ENCODE results near the gene PDGFRB.

PDGFRB gene

GRCh38 chr5:150181766-150182545 is 26.3 kb upstream of the PDGFRB start:
- no peak for DNase-seq

GRCh38 chr5:150181027-150181426 is 25.4 kb upstream of the PDGFRB start:
- DNase-seq: no peak

DNA sequence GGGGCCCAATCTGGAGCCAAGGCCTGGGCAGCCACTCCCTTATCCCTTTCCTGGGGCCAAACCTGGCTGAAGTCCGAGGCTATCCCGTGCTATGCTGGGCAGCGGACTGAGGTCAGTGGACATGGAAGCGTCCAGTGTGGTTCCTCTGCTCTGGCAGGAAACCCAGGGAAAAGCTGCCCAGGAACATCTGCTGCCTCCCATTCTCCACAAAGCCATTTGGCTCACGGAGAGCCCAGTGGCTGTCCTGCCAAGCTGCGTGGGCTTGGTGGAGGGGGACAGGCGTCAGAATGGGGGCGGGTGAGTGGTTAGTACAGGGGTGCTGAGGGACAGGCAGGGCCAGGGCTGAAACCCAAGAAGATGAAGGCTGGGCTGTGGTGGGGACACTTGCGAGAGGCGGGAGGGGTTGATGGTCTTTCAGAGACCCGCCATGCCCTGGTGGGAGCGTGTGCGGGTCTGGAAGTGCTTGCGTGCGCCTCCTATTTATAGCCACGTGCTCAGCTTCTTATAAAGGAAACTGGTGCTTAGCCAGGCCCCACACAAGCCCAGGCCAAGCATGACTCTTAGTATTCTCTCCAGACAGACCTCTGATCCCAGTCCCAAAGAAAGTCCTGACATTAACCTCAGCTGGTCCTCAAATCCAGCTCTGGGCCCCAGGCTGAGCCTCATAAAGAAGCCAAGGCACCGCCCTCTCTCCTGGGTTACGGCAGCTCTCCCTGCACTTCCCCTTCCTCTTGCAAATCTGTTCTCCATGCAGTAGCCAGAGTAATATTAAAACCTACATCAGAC is 24.8 kb upstream of the PDGFRB start:
- DNase-seq: no peak

- no peak for DNase-seq
Measured at GRCh38 chr5:150179019-150179620, 23.5 kb upstream of the PDGFRB start.

GRCh38 chr5:150178262-150178661 is 22.6 kb upstream of the PDGFRB start:
- no peak for DNase-seq

GRCh38 chr5:150177721-150178120 is 22.1 kb upstream of the PDGFRB start:
- DNase-seq: no peak

DNA sequence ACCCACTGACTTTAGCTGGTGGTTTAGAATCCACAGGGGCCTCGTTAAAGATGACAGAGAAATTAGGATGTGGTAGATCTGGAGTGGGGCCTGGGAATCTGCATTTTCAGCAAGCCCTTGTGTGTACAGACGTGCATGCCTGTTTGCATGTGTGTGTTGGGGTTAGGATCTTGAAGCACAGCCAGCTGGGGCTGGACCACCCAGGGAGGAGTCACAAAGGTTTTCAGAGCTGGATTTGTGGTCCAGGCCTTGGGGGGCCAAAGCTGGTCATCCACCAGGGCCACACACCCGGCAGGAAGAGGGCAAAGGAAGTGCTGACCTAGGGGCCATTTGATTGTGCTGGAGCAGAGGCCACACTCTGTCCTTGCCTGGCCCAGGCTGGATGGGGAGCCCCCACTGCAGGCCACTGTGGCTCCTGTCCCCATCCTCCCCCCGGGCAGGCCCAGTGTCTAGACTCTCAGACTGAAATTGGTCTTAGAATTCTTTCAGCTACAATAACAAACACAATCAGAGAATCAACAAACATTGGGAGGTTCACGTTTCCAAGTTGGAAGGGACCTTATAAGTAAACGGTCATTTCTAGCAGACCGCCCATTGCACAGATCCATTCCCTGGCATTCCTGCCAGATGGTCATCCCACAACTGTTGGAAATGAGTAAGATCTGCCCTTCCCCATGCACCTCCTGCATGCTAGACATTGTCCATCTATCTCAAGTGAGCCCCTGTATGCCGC is 21.3 kb upstream of the PDGFRB start:
- no peak for DNase-seq

- DNase-seq: no peak
Measured at GRCh38 chr5:150175536-150175935, 19.9 kb upstream of the PDGFRB start.

DNA sequence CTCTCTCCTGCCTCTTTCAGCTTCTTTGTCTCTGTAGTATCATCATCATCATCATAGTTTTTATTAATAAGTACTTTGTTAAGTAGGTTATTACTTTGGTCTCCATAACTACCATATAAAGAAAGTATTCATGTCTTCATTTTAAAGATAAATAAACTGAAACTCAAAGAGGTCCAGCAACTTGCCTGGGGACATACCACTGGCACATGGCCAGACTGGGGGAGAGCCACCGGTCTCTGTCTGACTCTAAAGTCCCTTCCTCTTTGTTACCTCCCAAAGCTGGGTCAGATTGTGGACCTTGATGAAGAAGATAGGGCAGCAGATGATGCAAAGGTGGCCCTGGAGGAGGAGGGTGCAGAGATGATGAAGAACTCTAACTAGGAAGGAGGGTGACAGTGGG is 19.4 kb upstream of the PDGFRB start:
- no peak for DNase-seq

GRCh38 chr5:150174285-150174684 is 18.6 kb upstream of the PDGFRB start:
- no peak for DNase-seq

GRCh38 chr5:150173161-150173560 is 17.5 kb upstream of the PDGFRB start:
- DNase-seq: no peak

DNA sequence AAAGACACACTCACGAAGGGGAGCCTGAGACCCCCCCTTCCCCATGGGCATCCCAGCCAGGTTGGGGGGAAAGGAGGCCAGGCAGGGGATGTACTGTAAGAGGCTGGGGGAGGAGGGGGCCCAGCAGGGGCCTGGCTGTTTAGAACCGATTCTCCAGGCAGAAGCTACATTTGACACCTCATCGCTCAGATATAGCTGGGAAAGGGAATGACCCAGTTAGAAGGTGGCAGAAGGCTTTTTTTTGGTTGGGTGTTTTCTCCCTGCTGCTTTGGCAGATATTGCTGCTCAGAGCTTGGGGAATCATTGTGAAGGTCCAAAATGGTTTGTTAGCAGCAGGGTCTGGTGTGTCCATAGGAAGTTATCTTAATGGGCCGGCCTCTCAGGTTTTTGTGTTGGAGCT is 16.9 kb upstream of the PDGFRB start:
- DNase-seq: no peak

DNA sequence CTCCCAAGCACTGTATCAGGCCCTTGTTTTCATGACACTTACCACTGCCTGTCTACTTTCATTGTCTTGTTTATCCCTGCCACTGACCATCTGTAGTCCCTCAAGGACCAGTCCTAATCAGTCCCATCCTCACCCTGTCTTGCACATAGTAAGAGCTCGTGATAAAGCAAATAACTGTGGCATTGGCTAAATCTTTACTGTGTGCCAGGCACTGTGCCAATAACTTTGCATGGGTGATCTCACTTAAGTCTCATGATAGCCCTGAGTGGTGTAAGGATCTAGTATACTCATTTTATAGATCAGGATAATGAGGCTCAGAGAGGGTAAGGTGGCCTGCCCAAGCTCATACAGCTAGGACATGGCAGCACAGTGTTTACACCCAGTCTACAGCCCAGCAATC is 16.5 kb upstream of the PDGFRB start:
- no peak for DNase-seq

DNA sequence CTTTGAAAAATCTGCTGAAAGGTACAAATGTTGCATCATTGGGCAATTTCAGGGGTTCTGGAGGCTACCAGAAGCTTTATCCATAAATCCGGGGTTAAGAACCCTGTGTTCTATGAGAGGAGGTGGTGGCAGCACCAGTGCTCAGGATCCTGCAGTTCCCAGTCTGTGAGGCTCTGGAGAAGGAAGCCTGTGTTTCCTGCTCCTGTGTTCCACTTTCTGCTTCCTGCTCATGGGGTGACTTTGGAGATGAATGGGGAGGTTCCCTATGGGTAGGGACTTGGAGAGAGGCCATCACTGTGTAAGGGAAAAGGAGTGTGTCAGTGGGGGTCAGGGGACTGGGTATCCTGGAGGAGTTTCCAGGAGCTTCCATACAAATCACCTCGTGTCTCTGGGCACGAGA is 13.2 kb upstream of the PDGFRB start:
- DNase-seq: no peak

DNA sequence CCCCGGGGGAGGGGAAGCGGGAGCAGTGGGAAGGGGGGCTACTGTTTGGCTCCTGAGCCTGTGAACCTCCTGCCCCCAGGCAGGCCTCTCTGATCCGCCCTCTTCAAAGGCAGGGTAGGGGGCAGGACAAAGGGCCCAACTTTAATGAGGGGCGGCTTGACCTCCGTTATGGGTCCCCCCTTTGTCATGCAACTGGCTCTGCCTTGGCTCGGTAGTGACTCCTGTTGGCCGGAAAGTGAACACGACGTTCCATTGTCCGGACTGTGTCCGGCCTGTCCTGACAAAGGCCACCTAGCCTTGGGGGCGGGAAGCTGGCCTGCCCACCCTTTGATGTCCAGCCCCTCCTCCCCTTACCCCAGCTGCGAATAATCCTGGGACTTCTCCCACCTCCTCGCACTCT is 12.3 kb upstream of the PDGFRB start:
- no peak for DNase-seq

GRCh38 chr5:150167512-150167850 is 11.8 kb upstream of the PDGFRB start:
- DNase-seq: no peak

GRCh38 chr5:150166650-150167511 is 11.2 kb upstream of the PDGFRB start, which contains the start of gene CDX1:
Gene CDX1 (plus strand): TSS chr5:150166778. CDS start chr5:150166877, 99 bp downstream.
- no peak for DNase-seq

DNA sequence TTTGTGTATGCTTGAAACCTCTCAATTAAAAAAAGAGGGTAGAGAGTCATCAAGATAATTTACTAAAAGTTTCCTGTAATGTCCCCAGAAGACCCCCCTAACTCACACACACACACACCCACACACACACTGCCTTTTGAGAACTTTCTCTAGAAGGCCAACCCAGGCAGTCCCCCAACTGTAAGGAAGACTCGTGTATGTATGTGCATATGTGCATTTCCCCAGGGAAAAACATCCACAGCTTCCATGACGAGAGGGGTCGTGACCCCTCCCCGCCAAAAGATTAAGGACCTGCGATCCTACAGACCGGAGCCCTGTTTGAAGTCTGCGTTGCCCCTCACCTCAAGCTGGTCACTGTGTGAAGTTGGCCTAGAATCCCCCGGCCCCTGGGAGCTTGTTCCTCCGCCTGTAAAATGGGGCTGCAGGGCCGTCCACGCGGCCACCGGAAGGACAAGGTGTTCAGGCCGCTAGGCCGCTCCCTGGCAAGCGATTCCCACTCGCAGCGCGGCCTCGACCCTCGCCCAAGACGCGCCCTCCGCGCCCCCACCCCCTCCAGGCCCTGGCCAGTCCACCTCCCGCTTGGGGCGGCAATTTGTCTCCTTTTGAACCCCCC is 10.5 kb upstream of the PDGFRB start:
- no peak for DNase-seq

- DNase-seq: no peak
Measured at GRCh38 chr5:150164211-150164980, 8.8 kb upstream of the PDGFRB start.

DNA sequence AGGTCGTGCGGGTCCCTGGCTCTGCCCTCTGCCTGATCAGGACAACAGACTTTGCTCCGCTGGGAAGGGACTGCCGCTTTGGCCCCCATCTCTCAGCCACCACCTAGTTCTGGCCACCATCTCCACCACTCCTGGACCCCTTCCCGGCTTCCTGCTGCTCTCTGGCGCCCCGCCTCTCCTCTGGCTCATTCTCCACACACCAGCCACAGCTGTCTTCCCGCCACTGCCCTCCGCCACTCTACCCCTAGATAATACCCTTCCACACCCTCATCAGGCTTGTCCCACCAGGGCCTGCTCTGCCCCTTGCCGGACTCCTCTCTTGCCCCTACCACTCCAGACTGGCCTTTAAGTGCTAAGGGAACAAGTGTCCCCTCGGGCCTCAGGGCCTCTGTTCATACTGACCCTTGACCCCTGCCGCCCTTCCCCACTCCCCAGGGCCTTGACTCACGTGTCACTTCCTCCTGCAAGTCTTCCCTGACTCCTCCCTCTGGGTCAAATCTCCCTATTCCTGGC is 8.0 kb upstream of the PDGFRB start:
- no peak for DNase-seq

DNA sequence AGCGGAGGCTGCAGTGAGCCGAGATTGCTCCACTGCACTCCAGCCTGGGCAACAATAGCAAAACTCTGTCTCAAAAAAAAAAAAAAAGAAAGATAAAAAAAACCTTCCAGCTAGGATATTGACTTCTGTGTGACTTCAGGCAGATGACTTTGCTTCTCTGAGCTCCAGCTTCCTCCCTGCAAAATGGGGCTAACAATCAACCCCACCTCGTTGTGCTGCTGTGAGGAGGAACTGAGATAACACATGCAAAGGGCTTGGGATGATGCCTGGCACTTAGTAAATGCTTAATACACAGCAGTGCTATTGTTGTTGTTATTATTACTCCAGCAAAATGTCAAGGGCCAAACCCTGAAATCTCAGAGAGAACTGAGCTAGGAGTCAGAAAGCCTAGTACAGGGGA is 7.4 kb upstream of the PDGFRB start:
- no peak for DNase-seq

Data from CD4-positive, alpha-beta T cell treated with Interleukin-6 for 4 hours (primary cell).